ENCODE data around the gene XYLT1. TPM values are rescaled to one million over a fixed set of nuclear protein-coding genes. Genes with fewer than 3 reads are reported as not detected.

XYLT1 gene
- total and polyA plus RNA-seq, 9 of the 15 experiments (the other 6 are each of a cell fraction or from before 2014, with no cell fraction given) = 0.03 to 0.09 (median 0.08) TPM; not detected in 6

DNA sequence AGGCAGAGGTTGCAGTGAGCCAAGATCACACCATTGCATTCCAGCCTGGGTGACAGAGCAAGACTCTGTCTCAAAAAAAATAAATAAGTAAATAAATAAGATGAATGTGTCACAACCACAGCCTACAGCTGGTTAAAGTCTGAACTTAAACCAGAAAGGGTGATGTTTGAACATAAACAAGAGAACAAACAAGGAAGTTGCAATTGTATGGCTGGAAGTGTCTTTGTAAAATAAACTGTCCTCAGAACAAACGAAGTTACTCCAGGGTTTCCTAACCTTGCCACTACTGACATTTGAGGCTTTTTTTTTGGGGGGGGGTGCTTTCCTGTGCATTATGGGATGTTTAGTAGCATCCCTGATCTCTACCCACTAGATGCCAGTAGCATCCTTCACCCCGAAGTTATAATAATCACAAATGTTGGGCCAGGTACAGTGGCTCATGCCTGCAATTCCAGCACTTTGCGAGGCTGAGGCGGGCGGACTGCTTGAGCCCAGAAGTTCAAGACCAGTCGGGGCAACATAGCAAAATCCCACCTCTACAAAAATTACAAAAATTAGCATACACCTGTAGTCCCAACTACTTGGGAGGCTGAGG lies 119.2 kb downstream of the XYLT1 start (continued):
- TF ChIP-seq RHOXF2B (CRISPR knock-in tag; conservative IDR thresholded peaks at IDR 0.05) (no peak), ZFPM2 (CRISPR knock-in tag; IDR thresholded peaks at IDR 0.05) (no peak), ZNF239 (CRISPR knock-in tag; IDR thresholded peaks at IDR 0.05) (no peak), ZNF583 (CRISPR knock-in tag; IDR thresholded peaks at IDR 0.05) (no peak), ZSCAN29 (IDR thresholded peaks at IDR 0.05) (no peak), POLR3A (IDR thresholded peaks at IDR 0.05; ENCODE audit: borderline replicate concordance, extremely low read depth, insufficient read depth, insufficient read length) (no peak), ETV6 (IDR thresholded peaks at IDR 0.05; ENCODE audit: borderline replicate concordance in 1 of 2, low read depth in 2 of 2, low read length in 1 of 2) (no peak), ETV6 (CRISPR knock-in tag; IDR thresholded peaks at IDR 0.05; ENCODE audit: borderline replicate concordance) (no peak), CBX8 (IDR thresholded peaks at IDR 0.05; ENCODE audit: borderline replicate concordance, extremely low read depth, low read depth, low read length, poor library complexity, severe bottlenecking) (no peak)
- TF ChIP-seq, protein P1, sequence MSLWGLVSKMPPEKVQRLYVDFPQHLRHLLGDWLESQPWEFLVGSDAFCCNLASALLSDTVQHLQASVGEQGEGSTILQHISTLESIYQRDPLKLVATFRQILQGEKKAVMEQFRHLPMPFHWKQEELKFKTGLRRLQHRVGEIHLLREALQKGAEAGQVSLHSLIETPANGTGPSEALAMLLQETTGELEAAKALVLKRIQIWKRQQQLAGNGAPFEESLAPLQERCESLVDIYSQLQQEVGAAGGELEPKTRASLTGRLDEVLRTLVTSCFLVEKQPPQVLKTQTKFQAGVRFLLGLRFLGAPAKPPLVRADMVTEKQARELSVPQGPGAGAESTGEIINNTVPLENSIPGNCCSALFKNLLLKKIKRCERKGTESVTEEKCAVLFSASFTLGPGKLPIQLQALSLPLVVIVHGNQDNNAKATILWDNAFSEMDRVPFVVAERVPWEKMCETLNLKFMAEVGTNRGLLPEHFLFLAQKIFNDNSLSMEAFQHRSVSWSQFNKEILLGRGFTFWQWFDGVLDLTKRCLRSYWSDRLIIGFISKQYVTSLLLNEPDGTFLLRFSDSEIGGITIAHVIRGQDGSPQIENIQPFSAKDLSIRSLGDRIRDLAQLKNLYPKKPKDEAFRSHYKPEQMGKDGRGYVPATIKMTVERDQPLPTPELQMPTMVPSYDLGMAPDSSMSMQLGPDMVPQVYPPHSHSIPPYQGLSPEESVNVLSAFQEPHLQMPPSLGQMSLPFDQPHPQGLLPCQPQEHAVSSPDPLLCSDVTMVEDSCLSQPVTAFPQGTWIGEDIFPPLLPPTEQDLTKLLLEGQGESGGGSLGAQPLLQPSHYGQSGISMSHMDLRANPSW (CRISPR knock-in tag; IDR thresholded peaks at IDR 0.05) = no peak
- TF ChIP-seq, protein P2, sequence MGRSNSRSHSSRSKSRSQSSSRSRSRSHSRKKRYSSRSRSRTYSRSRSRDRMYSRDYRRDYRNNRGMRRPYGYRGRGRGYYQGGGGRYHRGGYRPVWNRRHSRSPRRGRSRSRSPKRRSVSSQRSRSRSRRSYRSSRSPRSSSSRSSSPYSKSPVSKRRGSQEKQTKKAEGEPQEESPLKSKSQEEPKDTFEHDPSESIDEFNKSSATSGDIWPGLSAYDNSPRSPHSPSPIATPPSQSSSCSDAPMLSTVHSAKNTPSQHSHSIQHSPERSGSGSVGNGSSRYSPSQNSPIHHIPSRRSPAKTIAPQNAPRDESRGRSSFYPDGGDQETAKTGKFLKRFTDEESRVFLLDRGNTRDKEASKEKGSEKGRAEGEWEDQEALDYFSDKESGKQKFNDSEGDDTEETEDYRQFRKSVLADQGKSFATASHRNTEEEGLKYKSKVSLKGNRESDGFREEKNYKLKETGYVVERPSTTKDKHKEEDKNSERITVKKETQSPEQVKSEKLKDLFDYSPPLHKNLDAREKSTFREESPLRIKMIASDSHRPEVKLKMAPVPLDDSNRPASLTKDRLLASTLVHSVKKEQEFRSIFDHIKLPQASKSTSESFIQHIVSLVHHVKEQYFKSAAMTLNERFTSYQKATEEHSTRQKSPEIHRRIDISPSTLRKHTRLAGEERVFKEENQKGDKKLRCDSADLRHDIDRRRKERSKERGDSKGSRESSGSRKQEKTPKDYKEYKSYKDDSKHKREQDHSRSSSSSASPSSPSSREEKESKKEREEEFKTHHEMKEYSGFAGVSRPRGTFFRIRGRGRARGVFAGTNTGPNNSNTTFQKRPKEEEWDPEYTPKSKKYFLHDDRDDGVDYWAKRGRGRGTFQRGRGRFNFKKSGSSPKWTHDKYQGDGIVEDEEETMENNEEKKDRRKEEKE (IDR thresholded peaks at IDR 0.05; ENCODE audit: borderline replicate concordance in 1 of 2, control insufficient read depth in 1 of 2, low read depth in 2 of 2, low read length in 1 of 2) = no peak

All from K562 (cell line).